ENCODE measurements around the gene ZSWIM4. TPM values are rescaled to one million over a fixed set of nuclear protein-coding genes. Genes with fewer than 3 reads are reported as not detected.
A peak's percentile ranks its signal among the peaks of the same experiment; 100 is the strongest.

ZSWIM4 gene
- total and polyA plus RNA-seq, 10 of the 15 experiments (the other 5 are each of a cell fraction or from before 2014, with no cell fraction given) = 0.73 to 11.1 (median 1.8) TPM; not detected in 2

DNA sequence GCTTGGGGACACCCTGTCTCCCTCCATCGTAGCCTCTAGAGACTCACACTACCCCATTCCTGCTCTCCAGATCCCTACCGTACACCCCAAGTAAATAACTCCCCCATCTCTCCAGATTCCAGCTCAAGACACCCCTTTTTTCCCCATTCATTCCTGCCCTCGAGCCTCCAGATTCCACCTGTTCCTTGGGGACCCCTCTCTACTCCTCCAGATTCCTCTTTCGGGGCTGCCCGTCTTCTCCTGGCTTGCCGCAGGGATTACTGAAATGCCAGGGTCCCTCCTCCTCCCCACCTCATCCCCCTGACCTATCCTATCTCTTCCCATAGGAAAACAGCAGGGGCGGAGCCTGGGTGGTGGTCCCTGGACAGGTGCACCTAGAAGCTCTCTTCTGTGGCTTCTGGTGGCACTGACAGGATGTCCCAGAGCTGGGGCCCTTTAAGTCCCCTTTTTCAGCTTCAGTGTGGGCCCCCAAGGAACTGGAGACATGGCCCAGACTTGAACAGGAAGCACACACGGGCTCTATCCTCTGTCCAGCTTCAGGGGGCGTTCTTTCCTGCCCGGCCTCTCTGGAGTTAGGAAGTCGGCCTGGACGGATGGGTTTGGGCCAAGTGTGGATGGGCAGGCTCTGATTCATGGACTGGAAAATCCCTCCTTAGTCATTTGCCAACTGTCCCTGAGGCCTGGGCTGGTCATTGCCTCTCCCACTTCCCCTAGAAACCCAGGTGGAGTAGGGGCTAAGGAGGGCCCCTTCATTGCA, 1.2 kb downstream of the ZSWIM4 start (continued):
- TF ChIP-seq, protein P1, sequence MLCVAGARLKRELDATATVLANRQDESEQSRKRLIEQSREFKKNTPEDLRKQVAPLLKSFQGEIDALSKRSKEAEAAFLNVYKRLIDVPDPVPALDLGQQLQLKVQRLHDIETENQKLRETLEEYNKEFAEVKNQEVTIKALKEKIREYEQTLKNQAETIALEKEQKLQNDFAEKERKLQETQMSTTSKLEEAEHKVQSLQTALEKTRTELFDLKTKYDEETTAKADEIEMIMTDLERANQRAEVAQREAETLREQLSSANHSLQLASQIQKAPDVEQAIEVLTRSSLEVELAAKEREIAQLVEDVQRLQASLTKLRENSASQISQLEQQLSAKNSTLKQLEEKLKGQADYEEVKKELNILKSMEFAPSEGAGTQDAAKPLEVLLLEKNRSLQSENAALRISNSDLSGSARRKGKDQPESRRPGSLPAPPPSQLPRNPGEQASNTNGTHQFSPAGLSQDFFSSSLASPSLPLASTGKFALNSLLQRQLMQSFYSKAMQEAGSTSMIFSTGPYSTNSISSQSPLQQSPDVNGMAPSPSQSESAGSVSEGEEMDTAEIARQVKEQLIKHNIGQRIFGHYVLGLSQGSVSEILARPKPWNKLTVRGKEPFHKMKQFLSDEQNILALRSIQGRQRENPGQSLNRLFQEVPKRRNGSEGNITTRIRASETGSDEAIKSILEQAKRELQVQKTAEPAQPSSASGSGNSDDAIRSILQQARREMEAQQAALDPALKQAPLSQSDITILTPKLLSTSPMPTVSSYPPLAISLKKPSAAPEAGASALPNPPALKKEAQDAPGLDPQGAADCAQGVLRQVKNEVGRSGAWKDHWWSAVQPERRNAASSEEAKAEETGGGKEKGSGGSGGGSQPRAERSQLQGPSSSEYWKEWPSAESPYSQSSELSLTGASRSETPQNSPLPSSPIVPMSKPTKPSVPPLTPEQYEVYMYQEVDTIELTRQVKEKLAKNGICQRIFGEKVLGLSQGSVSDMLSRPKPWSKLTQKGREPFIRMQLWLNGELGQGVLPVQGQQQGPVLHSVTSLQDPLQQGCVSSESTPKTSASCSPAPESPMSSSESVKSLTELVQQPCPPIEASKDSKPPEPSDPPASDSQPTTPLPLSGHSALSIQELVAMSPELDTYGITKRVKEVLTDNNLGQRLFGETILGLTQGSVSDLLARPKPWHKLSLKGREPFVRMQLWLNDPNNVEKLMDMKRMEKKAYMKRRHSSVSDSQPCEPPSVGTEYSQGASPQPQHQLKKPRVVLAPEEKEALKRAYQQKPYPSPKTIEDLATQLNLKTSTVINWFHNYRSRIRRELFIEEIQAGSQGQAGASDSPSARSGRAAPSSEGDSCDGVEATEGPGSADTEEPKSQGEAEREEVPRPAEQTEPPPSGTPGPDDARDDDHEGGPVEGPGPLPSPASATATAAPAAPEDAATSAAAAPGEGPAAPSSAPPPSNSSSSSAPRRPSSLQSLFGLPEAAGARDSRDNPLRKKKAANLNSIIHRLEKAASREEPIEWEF (IDR thresholded peaks at IDR 0.05; ENCODE audit: insufficient replicate concordance, low read depth, low read length) = no peak
- TF ChIP-seq FOXM1 (IDR thresholded peaks at IDR 0.05; ENCODE audit: low read depth, low read length) = peak; percentile 54; the same call in 1 of the 2 replicates
- TF ChIP-seq, protein P2, sequence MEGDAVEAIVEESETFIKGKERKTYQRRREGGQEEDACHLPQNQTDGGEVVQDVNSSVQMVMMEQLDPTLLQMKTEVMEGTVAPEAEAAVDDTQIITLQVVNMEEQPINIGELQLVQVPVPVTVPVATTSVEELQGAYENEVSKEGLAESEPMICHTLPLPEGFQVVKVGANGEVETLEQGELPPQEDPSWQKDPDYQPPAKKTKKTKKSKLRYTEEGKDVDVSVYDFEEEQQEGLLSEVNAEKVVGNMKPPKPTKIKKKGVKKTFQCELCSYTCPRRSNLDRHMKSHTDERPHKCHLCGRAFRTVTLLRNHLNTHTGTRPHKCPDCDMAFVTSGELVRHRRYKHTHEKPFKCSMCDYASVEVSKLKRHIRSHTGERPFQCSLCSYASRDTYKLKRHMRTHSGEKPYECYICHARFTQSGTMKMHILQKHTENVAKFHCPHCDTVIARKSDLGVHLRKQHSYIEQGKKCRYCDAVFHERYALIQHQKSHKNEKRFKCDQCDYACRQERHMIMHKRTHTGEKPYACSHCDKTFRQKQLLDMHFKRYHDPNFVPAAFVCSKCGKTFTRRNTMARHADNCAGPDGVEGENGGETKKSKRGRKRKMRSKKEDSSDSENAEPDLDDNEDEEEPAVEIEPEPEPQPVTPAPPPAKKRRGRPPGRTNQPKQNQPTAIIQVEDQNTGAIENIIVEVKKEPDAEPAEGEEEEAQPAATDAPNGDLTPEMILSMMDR (IDR thresholded peaks at IDR 0.05 in 2 of 3, conservative IDR thresholded peaks at IDR 0.05 in 1 of 3; ENCODE audit: control insufficient read depth in 2 of 3, extremely low read depth in 1 of 3, insufficient read depth in 1 of 3, low read depth in 3 of 3, low read length in 3 of 3) = 0 out of 6 replicates have a peak, but pooled peaks of 1 of the 3 experiments have one; percentile 8
- TF ChIP-seq CBX3 (IDR thresholded peaks at IDR 0.05; ENCODE audit: borderline replicate concordance, low read depth) = no peak
- TF ChIP-seq RUNX3 (IDR thresholded peaks at IDR 0.05; ENCODE audit: low read length) = peak; percentile 71; the same call in 1 of the 2 replicates
- TF ChIP-seq IKZF1 (conservative IDR thresholded peaks at IDR 0.05) = peak; percentile 85
- peak; percentile 92 for TF ChIP-seq RELA (IDR thresholded peaks at IDR 0.05; ENCODE audit: borderline replicate concordance, partially characterized antibody)
- no peak for TF ChIP-seq ATF2 (IDR thresholded peaks at IDR 0.05; ENCODE audit: low read length)
- no peak for TF ChIP-seq SIN3A (IDR thresholded peaks at IDR 0.05; ENCODE audit: low read depth, low read length)
- 0 out of 2 replicates have a peak, but pooled peaks have one; percentile 28 for TF ChIP-seq CREB1 (IDR thresholded peaks at IDR 0.05; ENCODE audit: low read depth)
- no peak for TF ChIP-seq NR2C1 (IDR thresholded peaks at IDR 0.05)
- TF ChIP-seq HDAC2 (IDR thresholded peaks at IDR 0.05) = no peak
- TF ChIP-seq, protein P3, sequence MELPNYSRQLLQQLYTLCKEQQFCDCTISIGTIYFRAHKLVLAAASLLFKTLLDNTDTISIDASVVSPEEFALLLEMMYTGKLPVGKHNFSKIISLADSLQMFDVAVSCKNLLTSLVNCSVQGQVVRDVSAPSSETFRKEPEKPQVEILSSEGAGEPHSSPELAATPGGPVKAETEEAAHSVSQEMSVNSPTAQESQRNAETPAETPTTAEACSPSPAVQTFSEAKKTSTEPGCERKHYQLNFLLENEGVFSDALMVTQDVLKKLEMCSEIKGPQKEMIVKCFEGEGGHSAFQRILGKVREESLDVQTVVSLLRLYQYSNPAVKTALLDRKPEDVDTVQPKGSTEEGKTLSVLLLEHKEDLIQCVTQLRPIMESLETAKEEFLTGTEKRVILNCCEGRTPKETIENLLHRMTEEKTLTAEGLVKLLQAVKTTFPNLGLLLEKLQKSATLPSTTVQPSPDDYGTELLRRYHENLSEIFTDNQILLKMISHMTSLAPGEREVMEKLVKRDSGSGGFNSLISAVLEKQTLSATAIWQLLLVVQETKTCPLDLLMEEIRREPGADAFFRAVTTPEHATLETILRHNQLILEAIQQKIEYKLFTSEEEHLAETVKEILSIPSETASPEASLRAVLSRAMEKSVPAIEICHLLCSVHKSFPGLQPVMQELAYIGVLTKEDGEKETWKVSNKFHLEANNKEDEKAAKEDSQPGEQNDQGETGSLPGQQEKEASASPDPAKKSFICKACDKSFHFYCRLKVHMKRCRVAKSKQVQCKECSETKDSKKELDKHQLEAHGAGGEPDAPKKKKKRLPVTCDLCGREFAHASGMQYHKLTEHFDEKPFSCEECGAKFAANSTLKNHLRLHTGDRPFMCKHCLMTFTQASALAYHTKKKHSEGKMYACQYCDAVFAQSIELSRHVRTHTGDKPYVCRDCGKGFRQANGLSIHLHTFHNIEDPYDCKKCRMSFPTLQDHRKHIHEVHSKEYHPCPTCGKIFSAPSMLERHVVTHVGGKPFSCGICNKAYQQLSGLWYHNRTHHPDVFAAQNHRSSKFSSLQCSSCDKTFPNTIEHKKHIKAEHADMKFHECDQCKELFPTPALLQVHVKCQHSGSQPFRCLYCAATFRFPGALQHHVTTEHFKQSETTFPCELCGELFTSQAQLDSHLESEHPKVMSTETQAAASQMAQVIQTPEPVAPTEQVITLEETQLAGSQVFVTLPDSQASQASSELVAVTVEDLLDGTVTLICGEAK (IDR thresholded peaks at IDR 0.05; ENCODE audit: borderline replicate concordance) = no peak
- peak; percentile 51; the same call in 1 of the 2 replicates for TF ChIP-seq DPF2 (IDR thresholded peaks at IDR 0.05)
- TF ChIP-seq TCF3 (IDR thresholded peaks at IDR 0.05; ENCODE audit: borderline replicate concordance, insufficient read depth, low read depth, low read length) = 0 out of 2 replicates have a peak, but pooled peaks have one; percentile 54

Data from GM12878 (cell line).